Measurements from ENCODE around the gene CCBE1.

The CCBE1 gene

DNA sequence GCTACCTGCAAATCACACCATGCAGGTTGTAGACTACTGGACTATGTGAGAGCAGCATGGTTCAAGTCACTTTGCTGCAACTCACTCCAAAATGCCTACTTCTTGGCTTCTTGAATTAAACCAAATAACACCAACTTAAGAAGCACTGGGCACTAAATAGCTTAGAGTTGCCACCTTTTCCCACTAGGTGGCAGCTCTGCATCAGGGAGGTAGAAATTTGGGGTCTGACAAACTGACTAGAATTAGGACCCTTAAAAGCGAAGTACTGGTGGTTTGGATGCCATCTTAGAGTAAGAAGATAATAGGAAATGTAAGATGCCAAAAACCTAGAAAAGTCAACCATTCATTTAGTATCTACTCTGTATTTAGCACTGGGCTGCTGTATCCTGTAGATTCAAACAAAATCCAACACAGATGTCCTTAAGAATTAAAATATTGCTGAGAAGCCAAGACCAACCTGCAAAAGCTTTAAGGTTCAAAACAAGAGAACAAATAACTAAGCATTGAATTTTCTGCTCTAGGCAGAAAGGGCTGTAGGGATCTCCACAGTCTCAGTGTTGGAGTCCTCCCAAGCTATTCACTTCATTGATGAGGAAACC lies 65.5 kb downstream of the CCBE1 start:
- TF ChIP-seq CTCF (conservative IDR thresholded peaks at IDR 0.05) (peak; percentile 77), ZFX (IDR thresholded peaks at IDR 0.05) (no peak)
- H3K27ac ChIP-seq = no peak overlapping the region

- H3K27ac ChIP-seq = no peak overlapping the region
- TF ChIP-seq CTCF (conservative IDR thresholded peaks at IDR 0.05) (no peak), ZFX (IDR thresholded peaks at IDR 0.05) (no peak)
These were observed 67.3 kb downstream of the CCBE1 start for GRCh38 chr18:59629894-59630293.

- TF ChIP-seq CTCF (conservative IDR thresholded peaks at IDR 0.05) (no peak), ZFX (IDR thresholded peaks at IDR 0.05) (no peak)
These were observed 68.2 kb downstream of the CCBE1 start for GRCh38 chr18:59628995-59629394.

GRCh38 chr18:59627414-59627813 lies 69.8 kb downstream of the CCBE1 start:
- no peak for TF ChIP-seq CTCF (conservative IDR thresholded peaks at IDR 0.05)
- no peak for TF ChIP-seq ZFX (IDR thresholded peaks at IDR 0.05)

More at GRCh38 chr18:59628995-59629394, 68.2 kb downstream of the CCBE1 start:
- H3K27ac ChIP-seq = no peak overlapping the region

GRCh38 chr18:59624369-59624765 lies 72.9 kb downstream of the CCBE1 start:
- TF ChIP-seq ZFX (IDR thresholded peaks at IDR 0.05) (no peak), CTCF (conservative IDR thresholded peaks at IDR 0.05) (no peak)
- H3K27ac ChIP-seq = no peak overlapping the region

More at GRCh38 chr18:59627414-59627813, 69.8 kb downstream of the CCBE1 start:
- H3K27ac ChIP-seq = no peak overlapping the region

- no peak overlapping the region for H3K27ac ChIP-seq
These were observed 73.5 kb downstream of the CCBE1 start for GRCh38 chr18:59623456-59624368.

More at GRCh38 chr18:59623456-59624368, 73.5 kb downstream of the CCBE1 start:
- TF ChIP-seq ZFX (IDR thresholded peaks at IDR 0.05) = no peak
- no peak for TF ChIP-seq CTCF (conservative IDR thresholded peaks at IDR 0.05)

Data from C4-2B (cell line).